NCI-H446 (cell line): Measurements from ENCODE around the gene IL27RA.

Experiments used
- DNase-seq, 2 experiments: peaks; one replicate each; lab custom pipeline; 2025; lab: John Stamatoyannopoulos, UW

Gene IL27RA

DNA sequence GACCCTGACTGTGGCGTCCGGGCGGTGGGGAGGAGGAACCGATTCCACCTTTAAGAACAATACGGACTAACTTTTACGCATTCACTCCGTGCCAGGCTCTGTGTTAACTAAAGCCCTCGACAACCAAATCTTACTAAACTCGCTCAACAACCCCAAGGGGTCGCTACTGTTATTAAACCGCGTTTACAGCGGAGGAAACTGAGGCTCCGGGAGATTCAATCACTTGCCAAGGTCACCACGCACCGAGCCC lies 57.8 kb downstream of the IL27RA start:
- no peak for DNase-seq

GRCh38 chr19:14089662-14090508 lies 58.3 kb downstream of the IL27RA start:
- DNase-seq: peak in 1 of 2 experiments; percentile 62

DNA sequence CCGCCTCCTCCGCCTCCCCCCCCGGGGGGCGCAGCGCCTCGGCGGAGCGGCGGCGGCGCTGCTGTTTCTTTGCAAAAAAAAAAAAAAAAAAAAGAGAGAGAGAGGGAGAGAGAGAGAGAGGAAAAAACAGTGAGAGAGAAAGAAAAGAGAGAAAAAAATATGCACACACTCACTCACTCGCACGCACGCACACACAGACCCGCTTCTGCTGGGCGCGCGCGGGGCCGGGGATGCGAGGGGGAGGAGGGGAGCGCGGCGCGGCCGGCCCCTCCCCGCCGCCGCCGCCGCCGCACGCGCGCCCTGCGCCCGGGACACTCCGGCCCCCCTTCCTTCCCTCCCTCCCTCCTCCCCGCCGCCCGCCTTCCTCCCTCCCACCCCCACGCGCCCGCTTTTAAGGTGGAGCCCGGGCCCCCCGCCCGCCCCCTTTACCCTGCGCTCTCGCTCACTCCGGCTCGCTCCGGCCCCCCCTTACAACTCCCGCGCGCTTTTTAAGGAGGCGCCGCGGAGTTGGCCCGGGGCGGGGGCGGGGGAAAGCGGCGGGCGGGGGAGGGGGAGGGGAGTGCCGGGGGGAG lies 59.0 kb downstream of the IL27RA start, which contains the start of gene SAMD1:
TSS of gene SAMD1 (minus strand) at position 243 of the 572 bp plus-strand sequence.
- peak; percentile 60 to 92 for DNase-seq

- peak in 1 of 2 experiments; percentile 66 for DNase-seq
Measured at GRCh38 chr19:14091081-14091812, 59.7 kb downstream of the IL27RA start.

DNA sequence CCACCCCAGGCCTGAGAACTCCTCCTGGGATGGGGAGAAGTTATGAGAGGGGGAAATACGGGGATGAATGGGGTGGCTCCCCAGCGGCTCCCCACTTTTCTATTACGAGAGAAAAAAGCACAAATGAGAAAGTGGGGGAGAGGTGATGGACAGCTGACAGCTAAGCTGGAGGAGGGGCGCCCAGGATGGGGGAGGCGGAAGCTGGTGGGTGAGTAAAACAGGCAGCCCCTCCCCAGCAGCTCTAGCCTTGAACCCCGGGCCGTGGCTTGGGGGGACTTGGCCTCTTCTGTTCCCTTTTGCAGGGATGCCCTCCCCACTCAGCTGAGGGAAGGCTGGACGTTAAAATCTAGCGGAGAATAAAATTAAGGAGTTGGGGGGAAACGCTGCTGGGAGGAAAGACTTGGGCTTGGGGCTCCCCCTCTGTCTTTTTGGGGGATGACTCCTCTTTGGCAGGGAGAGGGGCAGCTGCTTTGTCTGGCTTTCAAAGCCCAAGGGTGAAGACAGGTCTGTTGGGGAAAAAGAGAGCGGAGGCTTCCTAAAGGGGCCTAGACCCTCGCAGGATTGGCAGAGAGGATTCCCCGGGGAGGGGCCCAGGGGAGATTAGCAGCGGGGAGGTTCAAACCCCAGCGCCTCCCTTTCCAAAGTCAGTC lies 60.4 kb downstream of the IL27RA start:
- DNase-seq: no peak

DNA sequence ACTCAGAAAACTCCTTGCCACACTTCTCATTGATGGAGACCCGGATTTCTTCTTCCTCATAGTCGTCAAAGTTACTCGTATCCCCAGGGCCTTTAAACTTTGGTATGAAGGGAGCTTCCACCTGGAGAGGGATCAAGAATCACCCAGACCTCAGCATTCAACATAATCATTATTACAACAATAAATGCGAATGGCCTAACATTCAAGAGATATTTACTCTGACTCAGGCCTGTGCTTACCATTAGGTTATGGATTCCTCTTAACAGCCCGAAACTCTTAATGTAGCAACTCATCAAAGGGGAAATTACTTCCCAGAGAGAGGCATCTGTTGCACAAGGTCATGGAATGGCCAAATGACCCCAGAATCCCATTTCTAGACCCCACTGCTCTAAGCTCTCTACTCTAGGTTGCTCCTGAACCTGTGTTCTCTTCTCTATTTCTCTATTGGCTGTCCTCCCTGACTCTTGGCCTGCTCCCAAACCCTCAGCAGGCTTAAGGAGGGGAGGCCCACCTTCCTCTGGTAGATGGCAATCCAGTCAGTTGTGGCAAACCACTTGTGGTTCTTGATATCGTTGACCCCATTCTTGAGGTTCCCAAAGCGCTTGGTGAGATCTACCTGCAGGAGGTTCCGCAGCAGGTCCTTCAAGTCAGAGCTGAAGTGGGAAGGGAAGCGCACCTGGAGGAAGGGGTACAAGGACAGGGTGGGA lies 61.7 kb downstream of the IL27RA start:
- no peak for DNase-seq

DNA sequence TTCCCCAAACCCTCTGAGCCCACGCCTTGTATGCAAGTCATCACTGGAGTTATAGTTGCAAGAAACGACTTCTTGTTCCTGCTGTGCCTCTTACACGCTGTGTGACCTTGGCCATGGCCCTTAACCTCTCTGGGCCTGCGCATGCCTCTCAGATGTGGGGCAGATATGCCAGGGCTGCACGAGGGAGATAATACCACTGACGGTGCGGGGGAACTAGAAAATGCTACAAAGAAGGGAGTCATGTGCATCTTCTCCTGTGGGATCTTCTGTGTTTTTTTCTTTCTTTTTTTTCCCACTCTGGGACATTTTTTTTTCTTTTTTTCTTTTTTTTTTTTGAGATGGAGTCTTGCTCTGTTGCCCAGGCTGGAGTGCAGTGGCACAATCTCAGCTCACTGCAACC lies 63.3 kb downstream of the IL27RA start:
- no peak for DNase-seq

DNA sequence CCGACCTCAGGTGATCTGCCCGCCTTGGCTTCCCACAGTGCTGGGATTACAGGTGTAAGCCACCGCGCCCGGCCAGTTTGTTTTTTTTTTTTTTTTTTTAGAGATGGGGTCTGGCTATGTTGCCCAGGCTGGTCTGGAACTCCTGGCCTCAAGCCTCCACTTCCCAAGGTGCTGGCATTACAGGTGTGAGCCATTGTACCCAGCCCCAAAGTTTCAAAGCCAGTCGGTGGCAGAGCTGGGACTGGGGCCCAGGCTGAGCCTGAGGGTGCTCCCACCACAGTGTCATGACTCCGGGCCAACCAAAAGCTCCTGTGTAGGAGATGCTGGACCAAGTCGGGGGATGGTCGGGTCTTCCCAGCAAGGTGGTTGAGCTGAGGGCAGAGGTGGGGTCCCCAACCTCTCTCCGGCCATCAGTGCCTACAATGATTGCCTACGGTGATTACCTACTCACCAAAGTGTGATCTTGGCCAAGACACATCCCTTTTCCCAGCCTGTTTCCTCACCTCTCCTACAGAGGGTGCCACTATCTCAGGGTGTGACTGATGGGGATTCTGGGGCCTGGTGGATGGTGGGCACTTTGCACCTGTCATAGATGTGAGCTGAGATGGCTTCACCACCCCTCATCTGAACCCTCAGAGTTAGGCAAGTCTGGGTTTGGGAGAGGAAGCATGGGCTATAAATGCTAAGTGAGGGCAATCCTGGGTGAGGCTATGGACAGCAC lies 64.9 kb downstream of the IL27RA start:
- DNase-seq: no peak

- no peak for DNase-seq
Measured at GRCh38 chr19:14097532-14098151, 66.1 kb downstream of the IL27RA start.

- DNase-seq: no peak
Measured at GRCh38 chr19:14101003-14101545, 69.5 kb downstream of the IL27RA start.

DNA sequence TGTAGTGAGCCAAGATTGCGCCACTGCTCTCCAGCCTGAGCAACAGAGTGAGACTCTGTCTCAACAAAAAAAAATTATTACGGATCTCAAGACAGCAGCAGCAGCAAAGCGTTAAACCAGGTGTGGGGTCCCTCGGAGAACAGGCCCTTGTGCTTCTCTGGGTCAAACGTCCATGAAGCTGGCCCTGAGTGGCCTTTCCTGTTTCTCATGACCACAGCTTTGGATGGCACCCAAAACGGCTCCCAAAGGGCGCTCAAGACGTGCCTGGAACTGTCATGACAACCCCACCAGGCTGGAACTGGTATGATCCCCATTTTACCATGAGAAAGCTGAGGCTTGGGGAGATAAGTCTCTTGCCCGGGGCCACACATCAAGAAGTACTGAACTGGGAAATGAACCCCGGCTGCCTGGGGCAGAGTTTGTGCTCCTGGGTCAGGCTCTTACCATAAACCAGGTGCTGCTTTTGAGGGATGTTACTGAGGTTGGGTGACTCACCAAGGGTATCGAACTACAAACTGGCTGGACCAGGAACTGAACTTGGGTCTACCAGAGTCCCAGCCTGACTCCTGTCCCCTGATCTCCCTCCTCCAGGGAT lies 70.6 kb downstream of the IL27RA start:
- DNase-seq: no peak

DNA sequence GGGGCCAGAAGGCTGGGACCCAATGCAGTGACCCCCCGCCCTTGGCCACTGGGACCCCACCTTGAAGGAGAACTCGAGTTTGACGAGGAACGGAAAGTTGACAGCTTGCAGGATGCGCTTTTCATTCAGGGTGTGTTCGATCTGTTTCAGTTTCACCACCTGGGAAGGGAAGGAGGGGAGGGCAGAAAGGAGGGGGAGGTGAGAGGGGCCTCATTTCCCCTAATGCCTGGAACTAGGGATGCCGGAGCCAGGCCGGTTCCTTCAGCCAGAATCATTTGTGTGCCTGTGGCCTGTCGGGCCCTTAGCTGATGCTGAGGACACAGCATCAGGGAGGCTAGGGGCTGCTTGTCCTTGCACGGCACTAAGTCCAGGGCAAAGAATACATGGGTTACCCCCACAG lies 71.2 kb downstream of the IL27RA start:
- DNase-seq: no peak
